ENCODE data around the gene ADD1.

- TF ChIP-seq CTCF (conservative IDR thresholded peaks at IDR 0.05 in 1 of 2, IDR thresholded peaks at IDR 0.05 in 1 of 2; ENCODE audit: extremely low read depth in 1 of 2, insufficient read depth in 1 of 2, low read depth in 1 of 2, low read length in 2 of 2) (no peak), EZH2 (IDR thresholded peaks at IDR 0.05; ENCODE audit: borderline replicate concordance, low read length) (no peak)
These were observed 83.5 kb downstream of the ADD1 start for GRCh38 chr4:2927016-2927695.

Measured in mammary epithelial cell (primary cell).